GM20000 (cell line): ENCODE data around the gene PTPRE.

Source experiments
- DNase-seq: peaks from one replicate; pipeline ENCODE4 v3.0.0; 2012; ENCODE audit warnings: low spot score
- CTCF ChIP-seq: IDR thresholded peaks from 2 replicates; pipeline ENCODE4 v1.5.1; 2012; ENCODE audit warnings: mild to moderate bottlenecking, control low read depth; ENCODE audit errors: extremely low read depth, missing control alignments

The PTPRE gene

DNA sequence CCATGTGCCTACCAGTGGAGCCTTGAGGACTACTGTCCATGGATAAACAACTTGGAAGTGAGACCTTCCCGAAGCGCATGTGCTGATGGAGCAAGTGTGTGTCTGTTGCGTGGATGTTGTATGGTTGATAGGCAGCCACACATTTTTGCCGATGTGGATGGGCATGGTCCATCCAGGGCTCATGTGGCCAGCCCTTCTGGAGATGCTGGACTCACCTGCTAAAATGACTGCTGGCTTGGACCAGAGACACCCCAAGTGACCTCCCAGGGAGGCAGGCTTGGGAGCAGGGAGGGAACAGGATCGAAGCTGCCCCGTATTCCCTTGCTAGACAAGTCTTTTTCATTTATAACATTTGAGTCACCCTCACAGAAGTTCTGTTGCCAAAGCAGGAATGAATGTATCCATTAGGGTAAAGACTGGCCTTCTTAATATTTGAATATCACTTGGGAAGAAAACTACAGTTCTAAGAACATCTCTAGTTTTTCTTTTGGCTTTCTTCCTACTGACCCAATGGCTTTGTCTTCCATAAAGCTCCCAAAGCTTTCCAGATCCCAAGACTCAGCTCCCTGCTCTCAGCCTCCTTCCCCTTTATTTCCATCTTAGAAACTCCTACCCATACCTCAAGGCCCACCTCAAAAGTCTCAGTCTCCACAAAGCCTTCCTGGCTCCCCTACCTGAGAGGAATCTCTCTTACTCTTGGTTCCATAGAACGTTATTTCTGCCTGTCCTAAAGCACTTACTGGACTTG lies 3.0 kb downstream of the PTPRE start:
- TF ChIP-seq CTCF = no peak
- no peak for DNase-seq

DNA sequence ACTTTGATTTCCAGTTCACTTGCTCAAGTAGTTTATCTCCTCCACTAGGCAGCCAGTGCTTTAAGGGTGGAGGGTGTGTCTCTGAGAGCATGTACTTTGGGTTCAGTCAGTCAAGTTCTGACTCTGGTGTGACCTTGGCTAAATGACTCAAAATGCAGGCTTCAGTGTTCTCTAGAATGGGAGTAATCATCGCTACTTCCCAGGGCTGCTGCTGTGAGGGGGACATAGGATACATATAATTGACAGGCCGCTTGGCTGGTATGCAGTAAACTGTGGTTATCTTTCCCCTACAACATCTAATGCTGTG lies 3.5 kb downstream of the PTPRE start:
- DNase-seq = no peak
- TF ChIP-seq CTCF = no peak

DNA sequence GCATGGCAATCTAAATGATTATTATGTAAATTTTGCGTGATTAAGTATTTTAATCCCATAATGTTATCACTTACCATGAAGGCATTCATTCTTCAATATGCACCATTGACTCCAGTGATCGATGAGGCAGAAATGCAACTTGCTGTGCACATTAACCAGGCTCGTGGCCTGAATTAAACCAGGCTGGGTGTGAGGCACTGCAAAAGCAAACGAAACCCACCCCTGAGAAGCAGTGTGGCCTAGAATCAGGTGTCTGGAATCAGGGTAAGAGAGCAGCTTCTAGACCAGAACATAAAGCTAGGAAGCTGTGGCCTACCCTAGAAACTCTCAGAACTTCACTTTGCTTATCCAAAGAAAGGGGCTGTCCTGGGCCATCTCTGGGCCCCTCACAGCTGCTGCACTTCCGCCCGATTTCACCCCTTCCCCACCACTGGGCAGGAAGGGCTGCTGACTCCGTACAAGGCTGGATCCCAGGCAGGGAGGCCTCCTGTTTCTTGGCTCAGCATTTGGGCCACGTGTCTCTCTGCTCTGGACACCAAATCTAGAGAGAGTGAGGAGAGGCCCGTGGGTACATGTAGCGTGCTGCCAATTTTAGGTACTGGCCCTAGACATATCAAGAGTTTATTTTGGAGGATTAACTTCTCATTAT lies 4.4 kb downstream of the PTPRE start:
- TF ChIP-seq CTCF = no peak
- no peak for DNase-seq

GRCh38 chr10:127911867-127912257 lies 5.0 kb downstream of the PTPRE start:
- no peak for DNase-seq
- no peak for TF ChIP-seq CTCF

DNA sequence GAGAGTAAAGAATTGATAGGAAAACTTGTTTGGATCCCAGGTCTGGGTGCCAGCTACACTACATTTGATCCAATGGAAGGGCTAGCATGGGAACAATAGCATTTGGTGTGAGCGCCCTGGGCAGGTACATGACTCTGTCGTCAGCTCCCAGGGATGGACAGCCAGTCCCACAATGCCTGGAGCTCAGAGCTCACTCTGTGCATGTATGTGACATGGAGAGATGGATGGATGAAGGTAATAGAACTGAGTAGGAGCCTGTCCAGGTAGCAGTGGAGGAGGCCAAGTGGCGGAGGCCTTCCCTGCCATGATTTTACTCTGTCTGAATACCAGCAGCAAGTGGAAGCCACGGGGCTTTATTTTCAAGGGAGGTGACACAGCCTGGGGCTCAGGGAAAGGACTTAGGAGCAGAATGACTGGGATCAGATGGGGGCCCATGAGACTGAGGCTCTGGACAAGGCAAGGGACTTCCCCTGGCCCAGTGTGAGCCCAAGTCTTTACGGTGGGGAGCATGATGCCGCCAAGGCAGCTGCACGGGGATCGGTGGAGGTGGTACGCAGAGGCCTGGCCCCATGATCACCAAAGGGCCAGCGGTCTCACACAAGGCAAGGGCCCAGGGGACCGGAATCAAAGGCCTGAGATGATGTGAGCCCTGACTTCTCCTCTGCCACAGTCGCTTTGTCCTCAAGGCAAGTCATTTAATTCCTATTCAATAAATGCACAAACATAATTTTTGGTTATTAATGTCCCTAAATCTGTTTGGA lies 5.9 kb downstream of the PTPRE start:
- TF ChIP-seq CTCF = no peak

DNA sequence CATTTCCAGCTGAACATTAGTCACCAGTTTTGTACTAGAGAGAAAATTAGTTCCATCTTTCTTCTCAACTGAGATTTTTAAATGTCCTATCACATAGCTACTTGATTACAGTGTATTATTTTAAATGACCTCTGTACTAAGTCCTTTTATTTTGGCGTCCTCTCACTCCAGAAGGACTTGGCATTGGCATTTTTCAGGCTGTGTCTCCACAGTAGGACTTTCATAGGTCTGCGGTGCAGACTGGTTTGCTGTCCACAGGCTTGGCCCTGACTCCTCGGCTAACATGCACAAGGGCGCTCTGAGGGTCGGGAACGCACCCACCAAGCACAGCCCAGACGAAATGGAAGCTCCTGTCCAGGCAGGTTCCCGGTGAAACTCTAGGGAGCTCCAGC lies 6.5 kb downstream of the PTPRE start:
- no peak for TF ChIP-seq CTCF
- no peak for DNase-seq

More for the DNA sequence above, 5.9 kb downstream of the PTPRE start:
- no peak for DNase-seq

DNA sequence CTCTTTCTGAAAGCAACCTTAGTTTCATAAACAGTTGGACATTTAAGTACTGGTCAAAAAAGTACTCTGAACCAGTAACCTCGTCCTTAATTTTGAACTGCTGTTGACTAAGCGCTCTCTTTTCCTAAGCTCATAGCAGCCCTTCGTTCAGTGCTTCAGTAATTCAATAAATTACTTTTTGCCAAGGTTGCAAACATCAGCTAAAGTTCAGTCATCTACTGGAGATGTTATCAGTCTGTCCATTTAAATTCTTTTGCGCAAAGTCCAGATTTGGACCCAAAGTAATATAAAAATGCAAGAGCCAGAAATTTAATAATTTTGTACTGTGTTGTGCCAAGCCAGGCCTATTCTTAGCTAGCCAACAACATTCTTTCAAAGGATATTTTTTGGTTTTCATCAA lies 8.4 kb downstream of the PTPRE start:
- no peak for DNase-seq
- TF ChIP-seq CTCF = no peak
